22Rv1 (cell line): Measurements from ENCODE around the gene NHERF1.

Source experiments
- ZFX ChIP-seq: fragments of 450-650 bp; IDR thresholded peaks from 2 replicates; pipeline ENCODE4 v1.6.1; 2017; ENCODE audit warnings: antibody characterized with exemption, borderline replicate concordance
- TF ChIP-seq, protein P1 (sequence below): fragments of 450-650 bp; IDR thresholded peaks from 2 replicates; pipeline ENCODE4 v1.5.1; 2017; ENCODE audit warnings: mild to moderate bottlenecking

DNA sequence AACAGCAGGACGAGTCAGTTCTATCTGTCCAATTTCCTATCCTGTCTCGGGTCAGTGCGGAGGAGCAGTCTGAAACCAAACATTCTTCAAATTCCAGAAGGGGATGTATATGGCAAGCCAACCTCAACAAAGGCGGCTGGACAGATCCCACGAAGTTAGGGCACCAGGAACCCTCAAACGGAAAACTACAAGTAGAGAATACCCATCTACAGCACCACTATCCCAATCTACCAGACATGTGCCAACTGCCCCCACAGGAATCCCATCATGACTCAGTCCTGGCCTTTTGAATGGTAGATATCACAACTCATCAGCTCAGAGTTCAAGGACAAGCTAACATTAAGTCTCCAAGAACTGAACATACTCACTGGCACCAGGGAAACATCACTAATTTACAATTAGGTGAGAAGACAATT, 25.5 kb downstream of the NHERF1 start:
- TF ChIP-seq, protein P1, sequence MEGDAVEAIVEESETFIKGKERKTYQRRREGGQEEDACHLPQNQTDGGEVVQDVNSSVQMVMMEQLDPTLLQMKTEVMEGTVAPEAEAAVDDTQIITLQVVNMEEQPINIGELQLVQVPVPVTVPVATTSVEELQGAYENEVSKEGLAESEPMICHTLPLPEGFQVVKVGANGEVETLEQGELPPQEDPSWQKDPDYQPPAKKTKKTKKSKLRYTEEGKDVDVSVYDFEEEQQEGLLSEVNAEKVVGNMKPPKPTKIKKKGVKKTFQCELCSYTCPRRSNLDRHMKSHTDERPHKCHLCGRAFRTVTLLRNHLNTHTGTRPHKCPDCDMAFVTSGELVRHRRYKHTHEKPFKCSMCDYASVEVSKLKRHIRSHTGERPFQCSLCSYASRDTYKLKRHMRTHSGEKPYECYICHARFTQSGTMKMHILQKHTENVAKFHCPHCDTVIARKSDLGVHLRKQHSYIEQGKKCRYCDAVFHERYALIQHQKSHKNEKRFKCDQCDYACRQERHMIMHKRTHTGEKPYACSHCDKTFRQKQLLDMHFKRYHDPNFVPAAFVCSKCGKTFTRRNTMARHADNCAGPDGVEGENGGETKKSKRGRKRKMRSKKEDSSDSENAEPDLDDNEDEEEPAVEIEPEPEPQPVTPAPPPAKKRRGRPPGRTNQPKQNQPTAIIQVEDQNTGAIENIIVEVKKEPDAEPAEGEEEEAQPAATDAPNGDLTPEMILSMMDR = no peak
- TF ChIP-seq ZFX = no peak
